Endothelial cell of umbilical vein (primary cell): ENCODE data around the gene CYP27A1. TPM values are rescaled to one million over a fixed set of nuclear protein-coding genes. Genes with fewer than 3 reads are reported as not detected.

ENCODE experiments used
- BruUV-seq: library from RNA; stranded (reverse); fragments of 400-500 nt; replicated peaks from 2 replicates; lab custom pipeline; 2021; lab: Mats Ljungman, UMichigan
- CTCF ChIA-PET: fragments of 300-600, 350-600 bp; sonication (Branson Sonifier 250); formaldehyde crosslinking; loops from one replicate; lab custom pipeline; 2021; ENCODE audit warnings: antibody characterized with exemption, inconsistent platforms; lab: Charles Lee
- POLR2A ChIA-PET: fragments of 300-600, 350-600 bp; sonication (Branson Sonifier 250); formaldehyde crosslinking; loops from one replicate; lab custom pipeline; 2021; ENCODE audit warnings: antibody characterized with exemption, inconsistent platforms; lab: Charles Lee
- DNase-seq: peaks from one replicate; pipeline ENCODE4 v3.0.0-alpha.2; 2011; ENCODE audit warnings: low read depth, low spot score
- FAIRE-seq: peaks from 2 replicates; lab custom pipeline; 2011; peaks lifted over from hg19 to GRCh38; lab: Jason Lieb, UNC
- H2AFZ ChIP-seq: 2 replicates; pipeline ENCODE4 v1.6.0; 2012; ENCODE audit warnings: low read depth, low read length, control low read depth, inconsistent platforms
- H3K27ac ChIP-seq: 2 replicates; pipeline ENCODE4 v1.5.1; 2011; ENCODE audit warnings: low read depth, mild to moderate bottlenecking, control low read depth, low read length, moderate library complexity; ENCODE audit not compliant: insufficient read depth
- H3K27me3 ChIP-seq, 2 experiments: 2 replicates each; pipeline versions ENCODE4 v1.6.0 to v1.6.1; 2011; ENCODE audit warnings: low read length in 2 of 2, mixed read lengths in 1 of 2; ENCODE audit not compliant: control insufficient read depth in 2 of 2, insufficient read depth in 2 of 2
- H3K36me3 ChIP-seq, 2 experiments: 2 replicates in 1 of 2; 3 replicates in 1 of 2; pipeline ENCODE4 v1.5.1; 2011; ENCODE audit warnings: low read length in 2 of 2, mild to moderate bottlenecking in 1 of 2, moderate library complexity in 1 of 2; ENCODE audit not compliant: control insufficient read depth in 2 of 2, insufficient read depth in 2 of 2; ENCODE audit errors: extremely low read depth in 1 of 2
- H3K4me1 ChIP-seq: 3 replicates; pipeline ENCODE4 v1.5.1; 2011; ENCODE audit warnings: mild to moderate bottlenecking, low read length; ENCODE audit not compliant: control insufficient read depth, insufficient read depth; ENCODE audit errors: extremely low read depth
- H3K4me2 ChIP-seq: 2 replicates; pipeline ENCODE4 v1.6.1; 2011; ENCODE audit warnings: low read length, control low read depth, mixed read lengths; ENCODE audit not compliant: insufficient read depth
- H3K4me3 ChIP-seq, 3 experiments: fragments of 200-600 bp in 1 of 3; sonication (generic), shearing (Covaris generic) in 1 of 3; replicated peaks in 1 of 3; 2 replicates each; pipeline ENCODE4 v1.5.1; 2011 to 2016; ENCODE audit warnings: control low read depth in 3 of 3, low read length in 3 of 3, mild to moderate bottlenecking in 2 of 3, inconsistent platforms in 1 of 3, low read depth in 1 of 3, moderate library complexity in 1 of 3; ENCODE audit not compliant: insufficient read depth in 1 of 3
- H3K79me2 ChIP-seq: 2 replicates; pipeline ENCODE4 v1.6.0; 2012; ENCODE audit warnings: low read length, inconsistent platforms; ENCODE audit not compliant: control insufficient read depth, insufficient read depth
- H3K9ac ChIP-seq: replicated peaks from 2 replicates; pipeline ENCODE3; 2011; ENCODE audit warnings: low read length, control low read depth; ENCODE audit not compliant: insufficient read depth; ENCODE audit errors: extremely low read depth
- H3K9me1 ChIP-seq: replicated peaks from 3 replicates; pipeline ENCODE4 v1.6.0; 2011; ENCODE audit warnings: mild to moderate bottlenecking, low read length; ENCODE audit not compliant: control insufficient read depth, insufficient read depth; ENCODE audit errors: extremely low read depth
- H3K9me3 ChIP-seq: replicated peaks from 2 replicates; pipeline ENCODE4 v1.5.1; 2012; ENCODE audit warnings: low read length, inconsistent platforms; ENCODE audit not compliant: control insufficient read depth, insufficient read depth
- H4K20me1 ChIP-seq: replicated peaks from 2 replicates; pipeline ENCODE3; 2011; ENCODE audit warnings: mild to moderate bottlenecking, low read length; ENCODE audit not compliant: control insufficient read depth, insufficient read depth; ENCODE audit errors: extremely low read depth
- EZH2 ChIP-seq: IDR thresholded peaks from 2 replicates; pipeline ENCODE4 v1.6.1; 2012; ENCODE audit warnings: borderline replicate concordance, low read depth, mild to moderate bottlenecking, moderate library complexity, low read length, inconsistent platforms; ENCODE audit not compliant: severe bottlenecking
- FOS ChIP-seq: IDR thresholded peaks from 2 replicates; pipeline ENCODE4 v1.6.1; 2011; ENCODE audit warnings: mild to moderate bottlenecking, low read length, moderate library complexity, borderline replicate concordance; ENCODE audit not compliant: insufficient read depth
- GATA2 ChIP-seq: IDR thresholded peaks from 2 replicates; pipeline ENCODE4 v1.7.0; 2011; ENCODE audit warnings: low read depth, mild to moderate bottlenecking, moderate library complexity, mixed read lengths, low read length; ENCODE audit not compliant: insufficient read length, insufficient read depth
- JUN ChIP-seq: IDR thresholded peaks from 2 replicates; pipeline ENCODE4 v1.6.1; 2011; ENCODE audit warnings: borderline replicate concordance, low read depth; ENCODE audit not compliant: insufficient read length, insufficient read depth
- MAX ChIP-seq: IDR thresholded peaks from 2 replicates; pipeline ENCODE4 v1.6.1; 2011; ENCODE audit not compliant: insufficient read depth, insufficient read length
- MYC ChIP-seq: IDR thresholded peaks from one replicate; pipeline ENCODE4 v1.6.1; 2011; ENCODE audit warnings: mild to moderate bottlenecking, low read depth, low read length
- POLR2A ChIP-seq: IDR thresholded peaks from 2 replicates; pipeline ENCODE4 v1.6.1; 2012; ENCODE audit warnings: low read depth, mild to moderate bottlenecking, control low read depth, low read length
- POLR2AphosphoS5 ChIP-seq: IDR thresholded peaks from 2 replicates; pipeline ENCODE4 v1.6.1; 2012; ENCODE audit warnings: low read depth, mild to moderate bottlenecking, control low read depth, low read length, moderate library complexity; ENCODE audit not compliant: insufficient read depth
- dilution Hi-C: fragments of 300-500 bp; cut with MboI; formaldehyde crosslinking; loops from one replicate; pipeline ENCODE4 v1.15.0; 2019; ENCODE audit warnings: low sequenced_read_pairs; ENCODE audit not compliant: extremely low pct_ligation_motif_present
- intact Hi-C: fragments of 100-400 bp; cut with micrococcal nuclease; formaldehyde crosslinking; loops from one replicate; pipeline ENCODE4 v1.10.0; 2022
- polyA plus RNA-seq, 4 experiments: library from polyadenylated mRNA; depleted of rRNA in 3 of 4; stranded (reverse) in 3 of 4; unstranded in 1 of 4; fragments of >200 nt; gene quantifications; 2 replicates each; pipeline versions ENCODE4 v1.2.1 to v1.2.3, GENCODE V29; 2011 to 2012; ENCODE audit warnings: missing spikeins in 1 of 4
- total RNA-seq: library from RNA; stranded (reverse); gene quantifications from 2 replicates; pipeline ENCODE4 v1.2.3, GENCODE V29; 2021
- TF ChIP-seq, protein P1 (sequence below), 2 donors: IDR thresholded peaks; 1 replicate in 1 of 2; 2 replicates in 1 of 2; pipeline ENCODE4 v1.5.1; 2011; ENCODE audit warnings: low read length in 2 of 2, mild to moderate bottlenecking in 2 of 2, moderate library complexity in 2 of 2, control low read depth in 1 of 2, inconsistent platforms in 1 of 2, low read depth in 1 of 2; ENCODE audit not compliant: insufficient read depth in 1 of 2; ENCODE audit errors: extremely low read depth in 1 of 2

Gene CYP27A1
- total and polyA plus RNA-seq, 2 donors (not counting 3 experiments of a cell fraction or from before 2014, with no cell fraction given): 15.1 to 34.9 TPM

- no peaks in the 10 kb centered on the region for H3K79me2 ChIP-seq
- CTCF ChIA-PET: interaction anchor here (9.8 kb wide), 1 partner anchor 93 kb away, joined by 81 read pairs; no protein-coding TSS in a partner anchor
- intact Hi-C loops (no loop called here), dilution Hi-C loops (no loop called here)
- FAIRE-seq (no peak), DNase-seq (no peak)
- peaks cover 17 to 22% of the 10 kb centered on the region in 2 experiments for H3K36me3 ChIP-seq
- H2AFZ ChIP-seq: no peak overlapping the region
- no peaks in the 10 kb centered on the region for H3K27me3 ChIP-seq
- POLR2A ChIA-PET: no interaction called here
- no peak overlapping the region for H3K27ac ChIP-seq
- BruUV-seq: no TSS peak
- H3K4me3 ChIP-seq: no peak overlapping the region
- no peak overlapping the region for H3K4me2 ChIP-seq
- no peak overlapping the region for H3K9ac ChIP-seq
- no peaks in the 10 kb centered on the region for H3K9me1 ChIP-seq
- TF ChIP-seq MAX: no peak
- no peak for TF ChIP-seq FOS
- no peaks in the 10 kb centered on the region for H3K9me3 ChIP-seq
- no peaks in the 10 kb centered on the region for H3K4me1 ChIP-seq
- H4K20me1 ChIP-seq: no peaks in the 10 kb centered on the region
Observed at GRCh38 chr2:218755198-218755566, 26.8 kb upstream of the CYP27A1 start.

DNA sequence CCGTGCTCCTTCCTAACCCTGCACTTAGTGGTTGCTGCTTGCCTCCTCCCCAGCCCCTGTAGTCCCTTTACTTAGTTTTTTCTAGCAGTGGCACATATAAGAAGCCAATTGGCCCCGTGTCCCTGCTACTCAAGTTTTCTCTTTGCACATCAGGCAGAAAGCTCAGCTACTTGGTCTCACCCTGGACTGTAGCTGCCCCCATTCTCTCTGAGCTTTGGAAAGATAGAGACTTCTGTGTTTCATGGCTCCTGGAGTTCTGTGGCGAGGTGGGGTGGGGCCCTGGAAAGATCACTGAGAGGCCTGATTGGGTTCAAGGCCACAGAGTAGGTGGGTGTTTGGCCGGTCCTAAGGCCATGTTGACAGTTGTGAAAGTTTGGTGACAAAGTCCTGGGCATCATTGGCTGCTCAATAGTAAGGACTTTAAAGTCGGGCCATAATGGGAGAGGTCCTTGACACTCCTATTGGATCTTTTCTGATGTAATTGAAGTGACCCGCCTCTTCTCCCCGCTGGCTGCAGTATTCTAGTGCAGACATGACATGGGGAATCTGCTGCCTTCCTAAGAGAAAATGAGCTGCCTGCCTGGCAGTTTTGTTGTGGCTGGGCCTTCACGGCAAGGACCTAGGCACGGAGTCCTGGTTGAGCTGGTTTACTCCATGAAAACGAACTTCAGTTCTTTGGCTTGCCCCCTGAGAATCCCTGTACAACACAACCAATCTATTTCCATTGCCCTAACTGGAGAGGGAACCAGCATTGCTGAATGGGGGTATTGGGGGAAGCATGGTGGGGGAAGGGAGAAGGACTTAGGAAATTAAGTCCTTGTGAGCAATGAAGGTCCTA, 26.2 kb upstream of the CYP27A1 start:
- Histone ChIP-seq H3K36me3 (peaks cover 17 to 22% of the 10 kb centered on the region in 2 experiments), H3K79me2 (no peaks in the 10 kb centered on the region), H3K27me3 (no peaks in the 10 kb centered on the region), H3K4me2 (no peak overlapping the region), H2AFZ (no peak overlapping the region), H3K9me3 (no peaks in the 10 kb centered on the region), H3K4me1 (no peaks in the 10 kb centered on the region), H3K27ac (no peak overlapping the region), H3K9me1 (no peaks in the 10 kb centered on the region), H3K4me3 (no peak overlapping the region), H4K20me1 (no peaks in the 10 kb centered on the region), H3K9ac (no peak overlapping the region)
- dilution Hi-C loops: no loop called here
- ChIA-PET CTCF (interaction anchor here (9.8 kb wide), 1 partner anchor 92 kb away, joined by 81 read pairs; no protein-coding TSS in a partner anchor), POLR2A (no interaction called here)
- intact Hi-C loops: no loop called here
- no peak for FAIRE-seq
- no TSS peak for BruUV-seq
- TF ChIP-seq FOS (no peak), MYC (no peak), GATA2 (no peak), POLR2AphosphoS5 (no peak), JUN (no peak), EZH2 (no peak), POLR2A (no peak), MAX (no peak)
- TF ChIP-seq, protein P1, sequence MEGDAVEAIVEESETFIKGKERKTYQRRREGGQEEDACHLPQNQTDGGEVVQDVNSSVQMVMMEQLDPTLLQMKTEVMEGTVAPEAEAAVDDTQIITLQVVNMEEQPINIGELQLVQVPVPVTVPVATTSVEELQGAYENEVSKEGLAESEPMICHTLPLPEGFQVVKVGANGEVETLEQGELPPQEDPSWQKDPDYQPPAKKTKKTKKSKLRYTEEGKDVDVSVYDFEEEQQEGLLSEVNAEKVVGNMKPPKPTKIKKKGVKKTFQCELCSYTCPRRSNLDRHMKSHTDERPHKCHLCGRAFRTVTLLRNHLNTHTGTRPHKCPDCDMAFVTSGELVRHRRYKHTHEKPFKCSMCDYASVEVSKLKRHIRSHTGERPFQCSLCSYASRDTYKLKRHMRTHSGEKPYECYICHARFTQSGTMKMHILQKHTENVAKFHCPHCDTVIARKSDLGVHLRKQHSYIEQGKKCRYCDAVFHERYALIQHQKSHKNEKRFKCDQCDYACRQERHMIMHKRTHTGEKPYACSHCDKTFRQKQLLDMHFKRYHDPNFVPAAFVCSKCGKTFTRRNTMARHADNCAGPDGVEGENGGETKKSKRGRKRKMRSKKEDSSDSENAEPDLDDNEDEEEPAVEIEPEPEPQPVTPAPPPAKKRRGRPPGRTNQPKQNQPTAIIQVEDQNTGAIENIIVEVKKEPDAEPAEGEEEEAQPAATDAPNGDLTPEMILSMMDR (IDR thresholded peaks at IDR 0.05; ENCODE audit: extremely low read depth in 1 of 2, insufficient read depth in 1 of 2, low read depth in 1 of 2, low read length in 2 of 2): no peak
- DNase-seq: no peak
